GM19455 (cell line): ENCODE measurements around the gene NBAS.

Experiments used
- ATAC-seq: cut with Tn5 transposase; IDR thresholded peaks from one replicate; pipeline ENCODE4 v1.9.1; 2021; ENCODE audit not compliant: unreplicated experiment

Gene NBAS

DNA sequence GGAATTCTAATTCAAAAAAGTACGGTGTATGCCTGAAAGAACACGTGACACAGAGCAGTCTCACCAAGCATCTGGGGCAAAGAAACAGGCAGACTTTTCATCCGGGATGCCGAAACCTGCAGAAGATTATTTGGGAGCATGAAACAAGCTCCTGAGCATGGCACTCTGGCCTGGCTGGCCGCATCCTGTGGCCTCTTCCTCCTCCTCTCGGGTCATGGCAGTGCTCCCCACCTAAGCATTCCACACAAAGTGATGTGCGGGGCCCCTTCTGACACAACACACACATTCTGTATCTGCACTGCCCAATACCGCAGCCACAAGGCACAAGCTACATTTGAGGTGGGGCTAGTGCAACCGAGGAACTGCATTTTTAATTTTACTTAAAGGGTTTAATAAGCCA is 380.8 kb downstream of the NBAS start:
- no peak for ATAC-seq

DNA sequence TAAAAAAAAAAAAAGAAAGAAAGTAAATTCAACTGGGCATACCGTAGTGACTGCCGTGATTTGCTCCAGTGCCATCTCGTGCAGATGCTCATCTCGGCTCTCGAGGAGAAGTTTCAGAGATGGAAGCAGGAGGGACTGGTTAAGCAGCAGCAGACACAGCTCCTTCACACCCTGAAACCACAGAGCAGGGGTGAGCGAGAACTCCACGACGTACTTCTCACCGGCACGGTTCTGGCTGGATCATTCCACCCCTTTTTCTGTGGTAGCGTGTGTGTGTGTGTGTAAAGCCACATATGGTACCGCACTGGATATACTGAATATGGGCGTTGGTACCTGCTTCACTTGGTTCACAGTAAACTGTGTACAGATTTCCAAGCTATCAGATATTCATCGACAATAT is 382.2 kb downstream of the NBAS start:
- ATAC-seq = no peak

DNA sequence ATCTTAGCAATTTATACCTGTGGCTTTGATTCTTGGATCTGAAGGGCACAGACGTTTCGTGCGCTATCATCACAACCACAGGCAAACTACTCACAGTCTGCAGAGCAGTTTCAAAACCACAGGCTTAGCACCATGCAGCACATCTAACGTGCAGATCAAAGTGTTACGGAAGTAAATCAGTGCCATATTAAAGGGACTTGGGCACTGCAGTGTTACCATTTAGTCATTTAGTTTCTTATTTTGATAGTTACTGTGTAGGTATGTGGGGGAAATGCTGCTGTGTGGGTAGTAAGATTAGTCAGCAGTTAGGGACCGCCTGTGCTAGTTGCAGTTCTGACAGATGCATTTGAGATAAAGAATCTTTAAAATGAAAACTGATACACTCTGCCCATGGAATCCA is 384.0 kb downstream of the NBAS start:
- ATAC-seq = peak; percentile 94

DNA sequence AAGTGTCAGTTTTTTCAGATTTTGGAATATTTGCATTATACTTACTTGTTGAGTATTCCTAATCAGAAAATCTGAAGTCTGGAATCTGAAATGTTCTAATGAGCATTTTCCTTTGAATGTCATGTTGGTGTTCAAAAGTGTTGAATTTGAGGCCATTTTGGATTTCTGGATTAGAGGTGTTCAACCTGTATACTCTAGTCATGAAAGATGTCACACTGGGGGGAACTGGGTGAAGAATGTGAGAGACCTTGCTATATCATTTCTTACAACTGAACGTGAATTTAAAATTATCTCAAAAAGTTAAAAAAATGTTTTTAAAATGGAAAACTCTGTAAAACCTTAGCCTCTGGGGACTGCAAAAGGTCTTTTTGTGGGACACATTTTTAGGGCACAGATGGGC is 384.5 kb downstream of the NBAS start:
- ATAC-seq = no peak

DNA sequence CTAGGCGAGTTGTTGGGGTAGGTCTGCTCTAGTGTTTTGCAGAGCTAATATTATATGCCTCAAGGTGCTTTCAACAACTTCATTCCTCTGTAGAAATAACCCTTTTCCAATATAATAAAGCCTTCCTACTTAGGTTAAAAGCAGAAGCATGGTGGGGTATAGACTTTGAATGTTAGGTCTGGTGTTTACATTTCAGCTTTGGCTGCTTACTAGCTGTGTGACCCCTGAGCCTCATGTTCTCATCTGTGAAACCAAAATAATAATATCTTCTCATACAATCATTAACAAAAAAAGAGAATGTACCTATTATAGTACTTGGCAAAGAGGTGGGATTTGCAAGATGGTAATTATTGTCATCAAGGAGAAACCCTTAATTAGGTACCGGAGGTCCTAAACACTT is 386.6 kb downstream of the NBAS start:
- ATAC-seq = no peak

DNA sequence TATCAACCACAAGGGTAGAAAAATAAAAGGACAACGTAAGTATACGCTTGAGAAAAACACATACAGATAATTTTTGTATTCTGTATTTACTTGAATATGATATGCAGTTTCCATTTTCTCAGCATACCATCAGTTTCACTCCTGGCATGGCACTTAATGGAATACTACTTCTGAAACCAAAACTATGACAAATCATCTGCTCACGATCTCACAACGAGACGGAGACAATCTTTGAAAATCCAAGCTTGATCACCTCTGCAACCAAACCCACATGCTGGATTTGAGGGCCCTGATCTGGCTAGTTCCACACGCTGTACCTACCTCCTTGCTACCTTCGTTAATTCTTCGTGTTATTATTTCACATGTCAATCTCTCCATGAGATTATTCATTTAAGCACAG is 387.6 kb downstream of the NBAS start:
- ATAC-seq = no peak

DNA sequence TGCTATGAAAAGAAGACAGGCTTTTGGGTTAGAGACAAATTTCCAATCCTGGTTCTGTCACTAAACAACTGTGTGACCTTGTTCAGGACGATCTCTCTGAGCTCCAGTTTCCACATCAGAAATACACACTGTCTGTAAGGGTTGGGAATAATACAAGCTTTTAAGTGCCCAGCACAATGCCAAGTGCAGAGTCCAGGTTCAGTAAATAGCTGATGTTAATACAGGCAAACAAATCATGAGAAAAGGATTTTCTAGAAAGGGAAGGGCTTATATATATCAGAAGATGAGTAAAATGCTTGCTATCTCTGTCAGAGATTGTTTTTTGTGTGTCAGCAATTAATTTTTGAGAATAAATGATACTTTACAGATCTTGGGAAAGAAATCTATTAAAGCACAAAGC is 388.3 kb downstream of the NBAS start:
- ATAC-seq = no peak

DNA sequence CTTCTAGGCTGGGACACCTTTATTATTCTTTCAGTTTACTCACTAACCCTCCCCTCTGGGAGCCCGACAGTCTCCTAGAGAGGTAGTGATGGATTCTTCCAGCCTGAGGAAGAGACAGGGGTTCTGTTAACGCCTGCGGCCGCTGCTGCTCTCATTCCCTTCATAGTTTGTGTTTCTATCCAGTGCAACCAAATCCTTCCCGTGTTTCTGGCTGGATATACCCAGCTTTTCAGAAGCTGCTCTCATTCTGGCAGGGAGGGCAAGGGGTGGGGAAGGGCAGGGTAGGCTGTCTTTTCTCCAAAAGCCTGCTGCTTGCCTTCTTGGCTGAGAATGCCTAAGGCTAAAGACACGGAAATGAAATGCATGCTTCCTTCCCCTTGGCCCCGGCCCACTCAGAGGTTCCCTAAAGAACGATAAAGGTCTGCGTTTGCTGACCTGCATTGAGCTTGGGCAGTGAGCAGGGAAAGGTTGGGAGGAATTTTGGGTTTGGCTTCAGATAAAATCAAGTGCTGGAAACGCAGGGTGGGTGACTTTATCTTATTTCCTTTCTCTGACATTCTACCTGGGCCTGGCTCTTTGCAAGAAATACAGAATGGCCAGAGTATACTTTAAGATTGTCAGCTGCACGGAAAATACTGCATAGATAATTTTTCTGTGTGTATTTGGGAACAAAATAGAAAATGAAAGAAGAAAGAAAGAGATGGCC is 390.9 kb downstream of the NBAS start:
- ATAC-seq = no peak

DNA sequence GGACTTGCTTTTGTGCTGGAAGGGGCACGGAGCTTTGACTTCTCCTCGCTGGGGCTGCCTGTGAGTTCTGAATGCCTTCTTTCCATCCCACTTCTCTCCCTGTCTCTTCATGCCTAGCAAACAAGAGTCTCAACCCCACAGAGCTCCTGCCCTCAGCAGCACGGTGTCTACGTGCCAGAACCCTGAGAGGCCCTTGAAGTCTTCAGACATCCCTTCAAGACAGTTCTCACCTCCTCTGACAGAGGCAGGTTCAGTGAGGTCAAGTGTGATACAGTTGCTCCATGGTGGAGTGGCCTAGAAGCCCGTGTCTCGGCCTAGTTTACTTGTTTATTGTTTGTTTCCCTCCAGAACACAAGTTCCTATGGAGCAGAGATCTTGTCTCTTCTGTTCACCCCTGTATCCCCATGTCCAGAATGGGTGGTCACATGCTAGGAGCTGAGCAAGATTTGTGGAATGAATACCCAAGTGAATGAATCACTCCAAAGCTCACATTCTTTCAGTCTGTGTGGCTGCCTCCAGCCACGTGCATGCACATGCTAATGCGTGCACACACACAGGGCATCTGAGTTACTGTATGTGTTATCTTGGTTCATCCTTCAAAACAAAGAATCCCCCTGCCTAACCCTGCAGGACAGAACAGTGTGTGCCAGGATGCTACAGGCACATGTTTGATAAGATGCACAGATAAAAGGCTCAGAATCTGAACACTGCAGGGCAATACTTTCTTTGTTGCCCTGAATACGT is 391.6 kb downstream of the NBAS start:
- ATAC-seq = no peak

DNA sequence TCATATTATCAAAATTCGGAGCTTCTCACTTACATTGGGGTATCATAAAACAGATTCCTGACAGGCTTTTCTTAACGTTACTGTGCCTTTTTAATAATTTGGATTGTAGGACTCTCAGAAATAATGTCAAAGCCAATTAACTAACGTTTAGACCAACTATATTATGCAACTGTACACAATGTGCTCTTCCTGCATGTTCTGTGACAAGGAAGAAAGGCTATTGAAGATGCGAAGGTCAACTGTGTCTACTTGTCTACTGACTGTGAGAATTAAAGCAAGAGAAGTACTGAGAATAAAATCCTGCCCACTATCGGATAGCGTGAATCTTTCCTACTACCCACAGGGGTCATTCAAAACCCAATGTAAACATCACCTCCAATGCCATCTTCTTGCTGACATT is 393.0 kb downstream of the NBAS start:
- no peak for ATAC-seq

DNA sequence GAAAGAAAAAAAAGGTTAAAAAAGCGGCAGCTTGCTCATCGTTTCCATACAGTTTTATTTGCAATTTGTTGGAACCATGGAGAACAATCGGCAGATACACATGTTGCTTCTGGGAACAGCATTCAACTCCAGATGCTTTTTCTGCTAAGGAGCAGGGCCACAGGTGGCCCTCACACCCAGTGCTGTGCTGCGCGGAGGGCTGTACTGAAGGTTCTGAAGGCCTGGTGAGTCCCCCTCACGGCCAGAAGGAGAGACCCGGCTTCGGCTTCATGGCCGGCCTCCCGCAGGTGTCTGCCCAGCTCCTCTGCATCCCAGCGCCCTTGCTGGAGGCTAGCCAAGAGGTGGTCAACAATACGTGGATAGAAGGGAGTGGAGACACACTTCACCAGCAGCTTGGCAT is 394.3 kb downstream of the NBAS start:
- no peak for ATAC-seq

DNA sequence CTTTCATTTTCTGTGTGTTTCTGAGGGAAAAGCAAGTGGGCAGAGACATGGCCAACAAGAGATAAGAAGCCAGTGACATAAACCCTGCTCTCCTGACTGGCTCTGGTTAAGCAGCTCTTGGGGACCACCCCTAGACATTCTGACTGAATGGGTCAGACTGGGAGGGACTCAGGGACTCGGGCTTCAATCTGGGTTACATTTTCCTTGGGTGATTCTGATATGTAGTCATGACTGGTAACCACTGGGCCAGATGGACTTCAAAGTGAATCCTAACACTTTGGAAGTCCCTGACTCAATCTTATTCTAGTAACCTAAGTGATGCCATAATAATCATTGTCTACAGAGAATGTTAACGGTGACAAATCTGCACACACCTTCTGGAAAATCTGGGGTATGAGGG is 397.8 kb downstream of the NBAS start:
- ATAC-seq = no peak

DNA sequence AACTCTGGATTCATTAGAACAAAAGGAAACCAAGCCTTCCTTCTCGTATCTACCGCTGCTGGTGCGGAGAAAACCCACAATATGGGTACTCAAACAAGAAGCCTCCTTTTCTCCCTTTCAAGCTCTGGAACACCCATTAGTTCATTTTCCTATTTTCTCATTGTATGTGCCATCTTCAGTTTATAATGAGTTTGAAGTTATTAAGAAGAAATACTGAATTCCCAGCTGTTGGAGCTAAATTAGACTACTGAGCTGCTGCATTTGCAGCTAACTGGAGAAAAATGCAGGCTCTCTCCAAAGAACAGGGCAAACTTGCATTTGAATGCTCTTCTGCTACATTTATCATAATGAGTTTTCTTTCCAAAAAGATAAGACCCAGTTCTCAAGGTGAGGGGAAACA is 398.5 kb downstream of the NBAS start:
- ATAC-seq = no peak

DNA sequence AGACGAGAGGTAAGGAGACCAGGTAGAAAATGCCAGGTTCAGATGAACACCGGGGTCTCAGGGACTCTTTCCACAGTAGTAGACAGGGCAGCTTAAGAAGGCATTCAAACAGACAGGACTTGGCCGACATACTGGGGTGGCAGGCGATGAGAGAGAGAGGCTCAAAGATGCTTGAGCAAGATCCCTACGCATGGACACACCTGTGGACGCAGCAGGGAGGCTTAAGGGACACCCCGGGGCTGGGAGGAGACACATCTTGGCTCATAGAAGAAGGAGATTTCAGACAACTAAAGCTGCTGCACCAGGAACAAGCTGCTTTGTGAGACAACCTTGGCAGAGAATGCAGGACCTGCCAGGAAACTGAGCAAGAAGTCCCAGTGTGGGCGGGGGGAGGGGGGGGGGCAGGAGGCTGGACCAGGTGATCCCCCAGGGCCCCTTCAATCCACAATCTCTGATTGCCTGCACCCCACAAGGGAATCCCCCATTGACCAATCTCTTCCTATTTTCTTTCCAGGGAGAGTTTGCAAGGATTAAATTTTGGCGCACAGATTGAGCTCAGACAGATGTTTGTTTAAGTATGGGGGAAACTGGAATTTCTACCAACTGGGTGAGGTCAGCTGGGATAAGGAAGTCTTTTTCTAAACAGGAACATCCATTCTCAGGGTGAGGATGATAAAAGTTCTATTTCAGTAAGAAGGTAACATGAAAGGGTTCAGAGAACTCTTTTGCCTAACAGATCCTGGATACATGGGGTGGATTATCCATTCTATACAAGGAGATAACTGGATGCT is 400.7 kb downstream of the NBAS start:
- ATAC-seq = no peak

DNA sequence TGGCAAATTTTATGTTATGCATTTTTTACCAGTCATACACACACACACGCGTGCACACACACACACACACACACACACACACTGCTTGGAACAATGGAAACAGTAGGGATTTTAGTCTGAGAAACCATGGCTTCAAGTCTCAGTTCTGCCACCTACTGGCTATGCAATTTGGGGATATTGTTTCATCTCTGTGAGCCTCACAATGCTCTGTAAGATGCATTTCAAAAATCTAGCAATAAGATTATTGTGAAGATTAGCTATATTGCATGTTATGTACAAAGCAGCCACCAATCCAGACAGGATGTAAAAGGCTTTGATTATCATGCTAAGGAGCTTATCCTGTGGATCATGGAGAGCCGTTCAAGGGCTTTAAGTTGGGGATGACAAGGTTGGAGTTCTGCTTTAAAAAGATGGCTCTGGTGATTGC is 401.4 kb downstream of the NBAS start:
- ATAC-seq = no peak

DNA sequence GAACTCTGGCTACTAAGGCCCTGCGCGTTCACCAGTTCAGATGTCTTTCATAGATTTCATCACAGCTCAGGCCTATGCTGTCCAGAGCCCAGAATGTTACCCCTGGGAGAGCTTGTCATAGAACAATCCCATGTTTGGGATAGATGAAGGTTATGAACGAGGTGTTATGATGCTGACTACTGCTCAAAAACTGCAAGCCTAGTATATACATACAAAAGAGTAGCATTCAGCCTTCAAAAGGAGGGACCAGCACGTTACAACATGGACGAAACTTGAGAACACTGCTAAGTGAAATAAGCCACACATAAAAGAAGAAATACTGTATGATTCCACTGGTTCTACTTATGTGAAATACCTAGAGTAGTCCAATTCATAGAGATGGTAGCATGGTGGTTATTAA is 401.9 kb downstream of the NBAS start:
- no peak for ATAC-seq

DNA sequence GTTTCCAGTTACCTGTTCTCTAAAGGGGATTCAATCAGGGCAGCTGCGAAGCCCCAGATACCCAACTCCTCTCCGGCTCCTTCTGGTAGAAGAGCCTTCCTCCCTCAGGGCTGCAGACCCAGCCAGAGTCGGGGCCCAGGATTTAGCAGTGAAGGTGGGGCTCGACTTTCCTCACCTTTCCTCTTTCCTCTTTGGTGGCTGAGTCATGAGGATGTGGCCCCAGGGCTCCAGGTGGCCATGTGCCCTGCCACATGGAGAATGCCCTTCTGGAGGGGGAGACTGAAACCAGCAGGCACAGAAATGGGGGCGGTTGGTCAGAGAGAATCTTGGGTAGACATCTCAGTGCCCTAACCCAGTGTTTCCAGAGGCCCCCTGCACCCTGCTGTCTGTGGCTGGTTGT is 402.6 kb downstream of the NBAS start:
- ATAC-seq = no peak

DNA sequence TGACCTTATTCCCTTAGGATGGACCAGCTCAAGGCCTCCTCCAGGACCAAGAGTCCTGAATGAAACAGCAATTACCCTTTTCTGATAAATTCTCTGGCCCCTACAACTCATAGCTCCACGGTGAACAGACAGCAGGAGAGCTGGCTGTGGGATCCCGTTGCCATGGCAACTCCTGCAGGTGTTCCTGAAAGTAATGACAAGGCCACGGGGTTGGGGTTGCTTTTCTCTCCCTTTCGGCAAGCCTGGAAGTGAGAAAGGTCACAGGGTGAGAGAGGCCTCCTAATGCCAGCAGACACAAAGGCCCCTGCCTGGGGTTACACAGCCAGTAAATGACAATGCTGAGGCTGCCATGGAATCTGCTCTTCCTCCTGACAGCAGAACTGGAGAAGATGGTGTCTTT is 403.0 kb downstream of the NBAS start:
- ATAC-seq = no peak

DNA sequence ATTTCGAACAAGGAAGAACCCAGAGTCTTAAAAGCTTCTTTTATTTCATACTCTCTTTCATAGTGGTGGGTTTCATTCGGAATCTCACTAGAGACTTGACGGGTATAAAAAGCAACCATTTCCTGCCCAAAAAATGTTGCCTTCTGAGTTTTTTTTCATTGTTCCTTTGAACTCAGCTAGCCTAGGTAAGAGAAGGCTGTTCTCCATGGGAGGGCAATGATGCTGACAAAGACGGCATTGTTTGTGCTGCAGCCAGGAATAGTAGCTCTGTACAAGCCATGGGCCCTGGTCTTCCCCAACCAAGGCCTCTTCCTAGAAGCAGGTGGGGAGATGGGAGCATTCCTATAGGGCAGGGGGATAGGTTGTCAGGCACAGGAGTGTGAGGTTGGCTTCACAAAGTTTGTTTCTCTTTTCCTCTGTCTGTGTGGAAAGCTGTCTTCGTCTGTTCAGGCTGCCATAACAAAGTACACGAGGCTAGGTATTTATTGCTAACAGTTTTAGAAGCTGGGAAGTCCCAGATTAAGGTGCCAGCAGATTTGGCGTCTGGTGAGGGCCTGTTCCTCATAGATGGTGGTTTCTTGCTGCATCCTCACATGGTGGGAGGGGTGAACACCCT is 405.1 kb downstream of the NBAS start:
- no peak for ATAC-seq

DNA sequence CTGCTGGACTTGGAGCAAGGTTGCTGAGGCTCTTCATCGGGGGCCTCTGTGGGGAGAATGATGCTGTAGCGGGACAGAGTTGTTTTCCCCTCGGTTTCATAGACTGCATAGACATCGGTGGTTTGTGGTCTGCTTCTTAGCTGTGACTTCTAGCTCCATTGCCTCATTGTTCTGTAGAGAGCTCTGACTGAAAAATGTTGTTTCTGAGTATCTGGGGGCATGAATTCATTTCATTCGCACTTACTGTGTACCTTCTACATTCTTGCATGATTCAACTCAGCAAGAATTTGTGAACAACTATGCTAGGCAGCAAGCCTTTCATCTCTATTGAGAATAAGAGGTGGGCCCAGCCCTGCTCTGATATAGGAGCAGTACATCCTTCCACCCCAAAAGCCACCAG is 406.8 kb downstream of the NBAS start:
- ATAC-seq = no peak

DNA sequence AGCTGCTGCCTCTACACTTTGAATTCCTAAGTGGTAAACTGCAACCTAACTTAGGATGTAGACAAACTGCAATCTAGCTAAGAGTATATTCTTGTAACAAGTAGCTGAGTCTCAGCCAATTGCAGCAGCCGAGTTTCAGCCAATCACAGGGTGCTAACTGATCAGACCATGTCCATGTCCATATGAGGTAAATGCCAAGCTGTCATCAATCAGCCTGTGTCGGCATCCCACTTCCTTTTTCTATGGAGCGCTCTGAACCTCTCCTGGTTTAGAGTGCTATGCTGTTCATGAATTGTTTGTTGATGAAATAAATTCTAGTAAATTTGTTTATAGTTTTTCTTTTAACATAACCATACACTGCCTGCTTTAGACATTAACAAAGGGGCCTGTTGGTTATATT is 408.8 kb downstream of the NBAS start:
- ATAC-seq = no peak

DNA sequence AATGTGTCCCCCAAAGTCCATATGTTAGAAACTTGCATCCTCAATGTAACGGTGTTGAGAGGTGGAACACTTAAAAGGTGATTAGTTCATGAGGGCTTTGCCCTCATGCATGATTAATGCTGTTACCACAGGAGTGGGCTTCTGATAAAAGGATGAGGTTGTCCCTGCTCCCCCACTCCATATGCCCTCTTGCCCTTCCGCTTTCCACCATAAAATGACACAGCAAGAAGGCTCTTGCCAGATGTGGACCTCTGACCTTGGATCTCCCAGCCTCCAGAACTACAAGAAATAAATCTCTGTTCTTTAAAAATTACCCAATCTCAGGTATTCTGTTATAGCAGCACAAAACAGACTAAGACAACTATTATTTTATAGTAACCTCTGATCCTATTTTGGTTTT is 412.1 kb downstream of the NBAS start:
- no peak for ATAC-seq
